Gastroesophageal sphincter (tissue), 3 donors: ENCODE results near the gene IL3RA.
"Not testable (repeated sequence)": the region's sequence is repeated elsewhere in the genome, so short reads cannot be mapped to it uniquely, and the experiment has no call there.

Source experiments
- EP300 ChIP-seq: sonication (generic); formaldehyde crosslinking; IDR thresholded peaks from one replicate; pipeline ENCODE4 v1.6.1; 2017; ENCODE audit warnings: antibody characterized with exemption, mild to moderate bottlenecking
- POLR2A ChIP-seq, 2 donors: fragments of 450-650 bp; IDR thresholded peaks; one replicate each; pipeline ENCODE4 v1.6.1; 2017; ENCODE audit warnings: antibody characterized with exemption in 2 of 2, mild to moderate bottlenecking in 2 of 2, moderate library complexity in 1 of 2
- POLR2AphosphoS5 ChIP-seq: sonication (generic); formaldehyde crosslinking; IDR thresholded peaks from one replicate; pipeline ENCODE4 v1.6.1; 2017; ENCODE audit warnings: antibody characterized with exemption
- TF ChIP-seq, protein P1 (sequence below), 4 experiments: fragments of 200-600 bp in 2 of 4; fragments of 450-650 bp in 2 of 4; sonication (generic) in 1 of 4; IDR thresholded peaks; one replicate each; pipeline ENCODE4 v1.5.1; 2017 to 2019; ENCODE audit warnings: antibody characterized with exemption in 4 of 4, mild to moderate bottlenecking in 2 of 4, moderate library complexity in 2 of 4

DNA sequence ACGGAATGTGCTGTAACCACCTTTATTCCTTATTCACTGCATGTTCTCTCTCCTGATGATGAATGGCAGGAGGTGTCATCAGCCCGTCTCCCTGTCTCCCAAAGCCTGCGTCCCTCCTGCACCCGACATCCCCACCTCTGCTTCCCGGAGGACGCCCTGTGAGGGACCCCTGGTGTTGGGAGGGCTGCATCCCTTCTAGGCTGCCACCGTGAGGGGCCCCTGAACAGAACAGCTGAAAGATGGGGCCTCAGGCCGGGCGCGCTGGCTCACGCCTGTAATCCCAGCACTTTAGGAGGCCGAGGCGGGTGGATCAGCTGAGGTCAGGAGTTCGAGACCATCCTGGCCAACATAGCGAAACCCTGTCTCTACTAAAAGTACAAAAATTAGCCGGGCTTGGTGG is 89.7 kb downstream of the IL3RA start:
- TF ChIP-seq, protein P1, sequence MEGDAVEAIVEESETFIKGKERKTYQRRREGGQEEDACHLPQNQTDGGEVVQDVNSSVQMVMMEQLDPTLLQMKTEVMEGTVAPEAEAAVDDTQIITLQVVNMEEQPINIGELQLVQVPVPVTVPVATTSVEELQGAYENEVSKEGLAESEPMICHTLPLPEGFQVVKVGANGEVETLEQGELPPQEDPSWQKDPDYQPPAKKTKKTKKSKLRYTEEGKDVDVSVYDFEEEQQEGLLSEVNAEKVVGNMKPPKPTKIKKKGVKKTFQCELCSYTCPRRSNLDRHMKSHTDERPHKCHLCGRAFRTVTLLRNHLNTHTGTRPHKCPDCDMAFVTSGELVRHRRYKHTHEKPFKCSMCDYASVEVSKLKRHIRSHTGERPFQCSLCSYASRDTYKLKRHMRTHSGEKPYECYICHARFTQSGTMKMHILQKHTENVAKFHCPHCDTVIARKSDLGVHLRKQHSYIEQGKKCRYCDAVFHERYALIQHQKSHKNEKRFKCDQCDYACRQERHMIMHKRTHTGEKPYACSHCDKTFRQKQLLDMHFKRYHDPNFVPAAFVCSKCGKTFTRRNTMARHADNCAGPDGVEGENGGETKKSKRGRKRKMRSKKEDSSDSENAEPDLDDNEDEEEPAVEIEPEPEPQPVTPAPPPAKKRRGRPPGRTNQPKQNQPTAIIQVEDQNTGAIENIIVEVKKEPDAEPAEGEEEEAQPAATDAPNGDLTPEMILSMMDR (IDR thresholded peaks at IDR 0.05), result not testable (repeated sequence)
- TF ChIP-seq POLR2AphosphoS5; POLR2A (IDR thresholded peaks at IDR 0.05); EP300: not testable (repeated sequence)
